ENCODE measurements around the gene CCDC33. TPM values are rescaled to one million over a fixed set of nuclear protein-coding genes. Genes with fewer than 3 reads are reported as not detected.

CCDC33 gene
- total and polyA plus RNA-seq, 8 donors = 0.58 to 9.4 (median 0.73) TPM; not detected in 5

GRCh38 chr15:74367296-74367854 lies 131.2 kb downstream of the CCDC33 start, which contains the start of gene CYP11A1:
Gene CYP11A1 (minus strand): TSS chr15:74367646. CDS start chr15:74367585, 61 bp downstream.
- Histone ChIP-seq H3K4me3 (peak within 1 kb of the TSS in 1 of 4 donors; percentile 66), H3K27ac (no peak within 1 kb of the TSS), H3K9me3 (no peaks in the 10 kb centered on the region), H3K27me3 (peaks cover 0 to 64% (median 30%) of the 10 kb centered on the region in 3 donors), H3K36me3 (no peaks in the 10 kb centered on the region), H3K4me1 (peaks cover 7 to 15% (median 12%) of the 10 kb centered on the region in 4 donors)
- intact Hi-C loops (cut with DNase I; ENCODE audit: low total_unique reads) = no loop called here
- no peak for TF ChIP-seq POLR2A (IDR thresholded peaks at IDR 0.05)
- TF ChIP-seq CTCF (IDR thresholded peaks at IDR 0.05) = no peak
- TF ChIP-seq EP300 (IDR thresholded peaks at IDR 0.05) = no peak
- TF ChIP-seq POLR2AphosphoS5 (IDR thresholded peaks at IDR 0.05) = no peak
- no peak for DNase-seq
- 74 to 87% (median 83%) methylated on average over 12 of the region's 12 CpGs for WGBS, 5 donors

- DNase-seq = no peak
- intact Hi-C loops (cut with DNase I; ENCODE audit: low total_unique reads) = no loop called here
- TF ChIP-seq EP300 (IDR thresholded peaks at IDR 0.05) (no peak), POLR2AphosphoS5 (IDR thresholded peaks at IDR 0.05) (no peak), CTCF (IDR thresholded peaks at IDR 0.05) (no peak), POLR2A (IDR thresholded peaks at IDR 0.05) (no peak)
- Histone ChIP-seq H3K4me3 (no peak overlapping the region), H3K27ac (no peak overlapping the region), H3K9me3 (no peaks in the 10 kb centered on the region), H3K36me3 (no peaks in the 10 kb centered on the region), H3K27me3 (peaks cover 0 to 71% (median 30%) of the 10 kb centered on the region in 3 donors), H3K4me1 (peaks cover 7 to 15% (median 12%) of the 10 kb centered on the region in 4 donors)
- WGBS, 5 donors = 88 to 95% (median 93%) methylated on average over 3 of the region's 3 CpGs
These were observed 132.0 kb downstream of the CCDC33 start for GRCh38 chr15:74368121-74368520.

- Histone ChIP-seq H3K36me3 (no peaks in the 10 kb centered on the region), H3K27me3 (peaks cover 0 to 75% (median 30%) of the 10 kb centered on the region in 3 donors), H3K9me3 (no peaks in the 10 kb centered on the region), H3K4me1 (peaks cover 12 to 25% (median 20%) of the 10 kb centered on the region in 4 donors), H3K27ac (no peak overlapping the region), H3K4me3 (no peak overlapping the region)
- intact Hi-C loops (cut with DNase I; ENCODE audit: low total_unique reads) = no loop called here
- WGBS, 5 donors = 40 to 65% (median 63%) methylated on average over 6 to 10 of the region's 10 CpGs
- DNase-seq = no peak
- TF ChIP-seq POLR2A (IDR thresholded peaks at IDR 0.05) = no peak
- no peak for TF ChIP-seq CTCF (IDR thresholded peaks at IDR 0.05)
- TF ChIP-seq EP300 (IDR thresholded peaks at IDR 0.05) = no peak
- TF ChIP-seq POLR2AphosphoS5 (IDR thresholded peaks at IDR 0.05) = no peak
These were observed 133.1 kb downstream of the CCDC33 start for GRCh38 chr15:74369084-74369745.

GRCh38 chr15:74369756-74370155 lies 133.6 kb downstream of the CCDC33 start:
- intact Hi-C loops (cut with DNase I; ENCODE audit: low total_unique reads) = loop anchor here (10.0 kb wide), 1 partner anchor 265 kb away; no protein-coding TSS in a partner anchor

More at GRCh38 chr15:74369756-74370155, 133.6 kb downstream of the CCDC33 start:
- no peak for DNase-seq
- H3K4me1 ChIP-seq = peaks cover 17 to 30% (median 25%) of the 10 kb centered on the region in 4 donors
- no peaks in the 10 kb centered on the region for H3K36me3 ChIP-seq
- no peak for TF ChIP-seq POLR2A (IDR thresholded peaks at IDR 0.05)
- no peak for TF ChIP-seq POLR2AphosphoS5 (IDR thresholded peaks at IDR 0.05)
- no peak for TF ChIP-seq CTCF (IDR thresholded peaks at IDR 0.05)
- no peak for TF ChIP-seq EP300 (IDR thresholded peaks at IDR 0.05)
- 73 to 92% (median 80%) methylated on average over 2 of the region's 2 CpGs for WGBS, 5 donors
- no peaks in the 10 kb centered on the region for H3K9me3 ChIP-seq
- no peak overlapping the region for H3K27ac ChIP-seq
- H3K27me3 ChIP-seq = peaks cover 0 to 70% (median 30%) of the 10 kb centered on the region in 3 donors
- no peak overlapping the region for H3K4me3 ChIP-seq
